ENCODE data around the gene TESK2. TPM values are rescaled to one million over a fixed set of nuclear protein-coding genes. Genes with fewer than 3 reads are reported as not detected.

Gene TESK2
- total RNA-seq, 1 donor from 2014 or later: 12.2 TPM

DNA sequence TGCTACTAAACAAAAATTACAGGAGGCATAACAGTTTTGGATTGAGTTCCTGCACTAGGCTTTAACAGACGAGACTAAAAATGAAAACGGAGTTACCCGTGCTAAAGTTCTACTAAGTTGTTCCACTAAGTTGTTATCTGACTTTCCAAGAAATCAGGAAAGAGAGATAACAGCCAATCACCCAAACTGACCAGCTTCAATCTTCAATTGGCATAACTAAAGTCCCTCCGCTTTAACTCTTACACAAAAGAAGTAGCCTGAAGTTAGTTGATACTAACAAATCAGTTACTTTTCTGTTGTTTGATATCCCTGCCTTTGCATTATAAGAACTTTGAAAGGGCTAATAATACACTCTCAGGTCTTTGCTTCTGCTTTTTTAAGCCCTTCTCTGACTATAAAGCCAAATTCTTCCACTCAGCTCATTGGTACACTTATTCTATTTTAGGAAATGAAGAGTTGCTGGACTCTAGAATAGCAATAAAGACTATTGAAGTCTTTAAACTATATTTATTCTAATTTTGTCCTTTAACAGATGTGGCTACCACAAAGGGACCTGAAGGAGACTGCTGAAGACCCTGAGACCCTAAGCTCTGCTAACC, 61.3 kb downstream of the TESK2 start:
- no peaks in the 10 kb centered on the region for H3K9me3 Mint-ChIP-seq
- DNase-seq (no peak), ATAC-seq (ENCODE audit: low read depth) (no peak)
- H3K4me3 Mint-ChIP-seq: no peak overlapping the region
- TF ChIP-seq, protein P1, sequence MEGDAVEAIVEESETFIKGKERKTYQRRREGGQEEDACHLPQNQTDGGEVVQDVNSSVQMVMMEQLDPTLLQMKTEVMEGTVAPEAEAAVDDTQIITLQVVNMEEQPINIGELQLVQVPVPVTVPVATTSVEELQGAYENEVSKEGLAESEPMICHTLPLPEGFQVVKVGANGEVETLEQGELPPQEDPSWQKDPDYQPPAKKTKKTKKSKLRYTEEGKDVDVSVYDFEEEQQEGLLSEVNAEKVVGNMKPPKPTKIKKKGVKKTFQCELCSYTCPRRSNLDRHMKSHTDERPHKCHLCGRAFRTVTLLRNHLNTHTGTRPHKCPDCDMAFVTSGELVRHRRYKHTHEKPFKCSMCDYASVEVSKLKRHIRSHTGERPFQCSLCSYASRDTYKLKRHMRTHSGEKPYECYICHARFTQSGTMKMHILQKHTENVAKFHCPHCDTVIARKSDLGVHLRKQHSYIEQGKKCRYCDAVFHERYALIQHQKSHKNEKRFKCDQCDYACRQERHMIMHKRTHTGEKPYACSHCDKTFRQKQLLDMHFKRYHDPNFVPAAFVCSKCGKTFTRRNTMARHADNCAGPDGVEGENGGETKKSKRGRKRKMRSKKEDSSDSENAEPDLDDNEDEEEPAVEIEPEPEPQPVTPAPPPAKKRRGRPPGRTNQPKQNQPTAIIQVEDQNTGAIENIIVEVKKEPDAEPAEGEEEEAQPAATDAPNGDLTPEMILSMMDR (IDR thresholded peaks at IDR 0.05): no peak
- ChIA-PET CTCF (interaction anchor here (1.1 to 1.3 kb wide), 3 partner anchors 18 to 70 kb away, joined by 3 to 6 read pairs (median 3); no protein-coding TSS in a partner anchor), POLR2A (interaction anchor here (0.8 to 1.7 kb wide), 2 partner anchors 33 to 61 kb away, joined by 5 to 9 read pairs; partner anchors contain the start of gene TESK2)
- no peaks in the 10 kb centered on the region for H3K27me3 Mint-ChIP-seq
- no peak overlapping the region for H3K27ac Mint-ChIP-seq
- H3K36me3 Mint-ChIP-seq (ENCODE audit: low read depth): peaks cover 2% of the 10 kb centered on the region
- peaks cover 23% of the 10 kb centered on the region for H3K4me1 Mint-ChIP-seq
- intact Hi-C loops (cut with micrococcal nuclease): loop anchor here (5.0 kb wide), 1 partner anchor 38 kb away; no protein-coding TSS in a partner anchor

GRCh38 chr1:45423906-45424678, 66.9 kb downstream of the TESK2 start:
- ATAC-seq (ENCODE audit: low read depth): no peak

GRCh38 chr1:45421935-45422334, 69.0 kb downstream of the TESK2 start:
- no peak for DNase-seq

More at GRCh38 chr1:45423906-45424678, 66.9 kb downstream of the TESK2 start:
- no peak for DNase-seq
- TF ChIP-seq, protein P1 (IDR thresholded peaks at IDR 0.05): no peak
- ChIA-PET CTCF (no interaction called here), POLR2A (interaction anchor here (0.5 to 1.1 kb wide), 4 partner anchors 26 to 127 kb away, joined by 3 to 4 read pairs (median 3); no protein-coding TSS in a partner anchor)
- peaks cover 5% of the 10 kb centered on the region for H3K9me3 Mint-ChIP-seq
- H3K27me3 Mint-ChIP-seq: no peaks in the 10 kb centered on the region
- peaks cover 24% of the 10 kb centered on the region for H3K36me3 Mint-ChIP-seq (ENCODE audit: low read depth)
- no peak overlapping the region for H3K27ac Mint-ChIP-seq
- intact Hi-C loops (cut with micrococcal nuclease): no loop called here
- H3K4me1 Mint-ChIP-seq: peaks cover 1% of the 10 kb centered on the region
- no peak overlapping the region for H3K4me3 Mint-ChIP-seq

GRCh38 chr1:45414746-45415145, 76.2 kb downstream of the TESK2 start:
- CTCF ChIA-PET: interaction anchor here (1.1 to 1.9 kb wide), 2 partner anchors 8 to 78 kb away, joined by 3 to 7 read pairs; no protein-coding TSS in a partner anchor
- Mint-ChIP-seq H3K9me3 (no peaks in the 10 kb centered on the region), H3K36me3 (ENCODE audit: low read depth) (peaks cover 1% of the 10 kb centered on the region), H3K4me1 (peaks cover 53% of the 10 kb centered on the region), H3K4me3 (no peak overlapping the region), H3K27me3 (no peaks in the 10 kb centered on the region), H3K27ac (peak overlapping the region; percentile 16)
- ATAC-seq (ENCODE audit: low read depth) (no peak), DNase-seq (no peak)
- POLR2A ChIA-PET: interaction anchor here (0.6 to 6.3 kb wide), 3 partner anchors 77 to 1900 kb away, joined by 3 to 44 read pairs (median 3); partner anchors contain the start of gene TESK2
- TF ChIP-seq, protein P1 (IDR thresholded peaks at IDR 0.05): no peak
- intact Hi-C loops (cut with micrococcal nuclease): loop anchor here (5.0 kb wide), 1 partner anchor 33 kb away; no protein-coding TSS in a partner anchor

More at GRCh38 chr1:45421935-45422334, 69.0 kb downstream of the TESK2 start:
- peaks cover 5% of the 10 kb centered on the region for H3K9me3 Mint-ChIP-seq
- no peak overlapping the region for H3K27ac Mint-ChIP-seq
- H3K4me1 Mint-ChIP-seq: peaks cover 2% of the 10 kb centered on the region
- CTCF ChIA-PET: no interaction called here
- H3K36me3 Mint-ChIP-seq (ENCODE audit: low read depth): peaks cover 22% of the 10 kb centered on the region
- no peak for ATAC-seq (ENCODE audit: low read depth)
- POLR2A ChIA-PET: interaction anchor here (0.6 kb wide), 1 partner anchor 25 kb away, joined by 3 read pairs; no protein-coding TSS in a partner anchor
- intact Hi-C loops (cut with micrococcal nuclease): no loop called here
- TF ChIP-seq, protein P1 (IDR thresholded peaks at IDR 0.05): no peak
- no peak overlapping the region for H3K4me3 Mint-ChIP-seq
- H3K27me3 Mint-ChIP-seq: no peaks in the 10 kb centered on the region
